T47D (cell line): ENCODE results near the gene UFC1.

Experiments used
- DNase-seq, 2 experiments: peaks; one replicate each; pipeline versions ENCODE4 v3.0.0 to v3.0.0-alpha.2; 2011 to 2012; ENCODE audit warnings: low read depth in 1 of 2, low spot score in 1 of 2
- JUND ChIP-seq: IDR thresholded peaks from 2 replicates; pipeline ENCODE4 v1.6.1; 2012; ENCODE audit warnings: low read depth
- in situ Hi-C: cut with HindIII; loops from 2 replicates; pipeline ENCODE4 v1.10.0; 2016; ENCODE audit warnings: low sequenced_read_pairs, low pct_unique_long_range_greater_than_20kb

UFC1 gene

DNA sequence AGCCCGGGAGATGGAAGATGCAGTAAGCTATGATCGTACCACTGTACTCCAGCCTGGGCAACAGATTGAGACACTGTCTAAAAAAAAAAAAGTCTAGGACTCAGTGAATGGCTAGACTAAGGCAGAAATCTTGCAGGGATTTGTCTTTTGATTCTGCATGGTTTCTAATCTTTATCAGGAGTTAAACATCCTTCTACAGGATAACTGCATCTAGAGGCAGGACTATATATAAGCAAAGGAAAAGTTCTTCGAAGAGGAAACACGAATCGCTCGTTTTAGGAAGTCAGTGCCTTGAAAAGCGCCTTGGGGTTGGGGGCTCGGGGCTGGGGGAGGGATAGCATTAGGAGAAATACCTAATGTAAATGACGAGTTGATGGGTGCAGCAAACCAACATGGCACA is 602 bp upstream of the UFC1 start:
- DNase-seq = no peak
- TF ChIP-seq JUND = no peak
- in situ Hi-C loops = no loop called here

- in situ Hi-C loops = no loop called here
- DNase-seq = no peak
Observed at GRCh38 chr1:161157867-161158266, 4.1 kb downstream of the UFC1 start.

GRCh38 chr1:161158316-161159010 is 4.7 kb downstream of the UFC1 start:
- DNase-seq = no peak
- TF ChIP-seq JUND = no peak
- in situ Hi-C loops = no loop called here

More at GRCh38 chr1:161157867-161158266, 4.1 kb downstream of the UFC1 start:
- no peak for TF ChIP-seq JUND

DNA sequence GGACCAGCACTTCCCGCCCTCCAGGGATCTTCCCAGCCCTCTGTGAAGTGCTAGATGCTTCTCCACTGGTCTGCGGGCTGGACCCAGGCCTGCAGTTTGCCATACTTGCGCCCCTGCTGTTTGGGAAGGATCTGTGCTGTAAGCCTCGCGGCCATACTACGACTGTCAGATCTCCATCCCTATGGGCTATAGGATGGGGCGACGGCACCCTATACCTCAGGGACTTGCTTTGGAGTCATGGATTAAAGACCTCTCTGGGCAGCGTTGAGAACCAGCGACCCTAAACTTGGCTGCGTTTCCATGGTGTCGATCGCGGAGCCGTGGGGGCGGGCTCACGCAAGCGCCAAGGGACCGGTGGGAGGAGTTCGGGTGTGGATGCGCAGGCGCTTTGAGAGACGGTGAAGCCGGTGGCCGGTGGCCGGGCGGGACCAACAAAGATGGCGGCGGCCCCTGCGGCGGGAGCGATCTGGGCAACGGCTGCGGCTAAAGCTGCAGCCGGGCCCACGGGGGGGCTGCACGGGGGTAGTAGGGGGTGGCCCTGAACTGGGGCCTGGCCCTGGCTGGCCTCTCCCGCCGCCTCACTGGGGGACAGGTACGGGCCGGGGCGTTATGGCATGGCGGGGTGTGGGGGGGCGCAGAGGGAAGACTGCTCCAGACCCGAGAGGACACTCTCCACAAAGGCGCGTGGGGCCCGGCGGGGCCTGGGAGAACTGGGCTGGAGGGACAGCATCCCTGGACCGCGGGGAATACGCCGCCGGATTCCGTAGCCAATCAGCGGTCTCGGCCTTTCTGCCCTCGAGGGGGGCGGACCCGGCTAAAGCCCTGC is 5.5 kb downstream of the UFC1 start, which contains the start of gene USP21:
Gene USP21, plus strand, starts transcription at position 414 of the 826 bp plus-strand sequence. CDS start 1,141 bp downstream, outside the sequence.
- no peak for TF ChIP-seq JUND
- peak; percentile 94 to 95 for DNase-seq
- in situ Hi-C loops = no loop called here

- in situ Hi-C loops = no loop called here
- TF ChIP-seq JUND = no peak
- DNase-seq = no peak
Observed at GRCh38 chr1:161159913-161160243, 6.1 kb downstream of the UFC1 start.

DNA sequence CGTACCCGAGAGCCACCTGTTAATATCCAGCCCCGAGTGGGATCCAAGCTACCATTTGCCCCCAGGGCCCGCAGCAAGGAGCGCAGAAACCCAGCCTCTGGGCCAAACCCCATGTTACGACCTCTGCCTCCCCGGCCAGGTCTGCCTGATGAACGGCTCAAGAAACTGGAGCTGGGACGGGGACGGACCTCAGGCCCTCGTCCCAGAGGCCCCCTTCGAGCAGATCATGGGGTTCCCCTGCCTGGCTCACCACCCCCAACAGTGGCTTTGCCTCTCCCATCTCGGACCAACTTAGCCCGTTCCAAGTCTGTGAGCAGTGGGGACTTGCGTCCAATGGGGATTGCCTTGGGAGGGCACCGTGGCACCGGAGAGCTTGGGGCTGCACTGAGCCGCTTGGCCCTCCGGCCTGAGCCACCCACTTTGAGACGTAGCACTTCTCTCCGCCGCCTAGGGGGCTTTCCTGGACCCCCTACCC is 6.9 kb downstream of the UFC1 start:
- no peak for TF ChIP-seq JUND
- in situ Hi-C loops = no loop called here
- no peak for DNase-seq

DNA sequence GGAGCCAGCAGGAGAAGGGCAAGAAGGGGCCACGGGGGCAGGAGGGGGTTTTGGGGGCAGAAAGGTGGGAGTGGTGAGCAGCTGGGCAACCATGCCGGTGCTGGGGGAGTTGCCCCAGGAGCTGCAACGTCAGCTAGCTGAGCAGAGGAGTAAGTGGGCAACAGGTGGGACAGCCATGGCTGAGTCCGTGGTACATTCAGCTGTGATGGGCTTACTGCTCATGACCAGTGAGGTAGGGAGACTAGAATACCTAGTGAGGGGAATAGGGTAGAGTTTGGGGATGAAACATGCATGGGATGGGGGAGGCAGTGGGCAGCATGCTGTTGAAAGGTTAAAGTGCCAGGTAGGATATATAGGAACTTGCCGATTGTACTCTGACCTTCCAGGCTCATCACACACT is 7.9 kb downstream of the UFC1 start:
- in situ Hi-C loops = no loop called here
- TF ChIP-seq JUND = no peak

GRCh38 chr1:161162052-161162451 is 8.3 kb downstream of the UFC1 start:
- in situ Hi-C loops = no loop called here
- no peak for DNase-seq
- TF ChIP-seq JUND = no peak

More for the DNA sequence above, 7.9 kb downstream of the UFC1 start:
- DNase-seq = no peak

GRCh38 chr1:161162806-161163205 is 9.0 kb downstream of the UFC1 start:
- no peak for TF ChIP-seq JUND
- no peak for DNase-seq
- in situ Hi-C loops = no loop called here

DNA sequence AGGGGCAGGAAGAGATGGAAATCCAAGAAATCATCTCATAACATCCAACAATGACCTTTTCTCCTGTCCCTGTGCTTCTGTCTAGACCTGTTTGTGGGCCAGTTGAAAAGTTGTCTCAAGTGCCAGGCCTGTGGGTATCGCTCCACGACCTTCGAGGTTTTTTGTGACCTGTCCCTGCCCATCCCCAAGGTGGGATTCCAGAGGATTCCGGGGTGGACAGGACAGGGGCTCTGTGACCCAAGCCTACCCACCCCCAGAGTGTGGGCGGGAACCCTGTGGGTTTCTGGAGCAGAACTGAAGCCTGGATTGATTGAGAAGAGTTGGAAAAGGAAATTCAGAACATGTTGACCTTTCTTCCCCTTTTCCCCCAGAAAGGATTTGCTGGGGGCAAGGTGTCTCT is 10.0 kb downstream of the UFC1 start:
- TF ChIP-seq JUND = no peak
- in situ Hi-C loops = no loop called here
- no peak for DNase-seq

DNA sequence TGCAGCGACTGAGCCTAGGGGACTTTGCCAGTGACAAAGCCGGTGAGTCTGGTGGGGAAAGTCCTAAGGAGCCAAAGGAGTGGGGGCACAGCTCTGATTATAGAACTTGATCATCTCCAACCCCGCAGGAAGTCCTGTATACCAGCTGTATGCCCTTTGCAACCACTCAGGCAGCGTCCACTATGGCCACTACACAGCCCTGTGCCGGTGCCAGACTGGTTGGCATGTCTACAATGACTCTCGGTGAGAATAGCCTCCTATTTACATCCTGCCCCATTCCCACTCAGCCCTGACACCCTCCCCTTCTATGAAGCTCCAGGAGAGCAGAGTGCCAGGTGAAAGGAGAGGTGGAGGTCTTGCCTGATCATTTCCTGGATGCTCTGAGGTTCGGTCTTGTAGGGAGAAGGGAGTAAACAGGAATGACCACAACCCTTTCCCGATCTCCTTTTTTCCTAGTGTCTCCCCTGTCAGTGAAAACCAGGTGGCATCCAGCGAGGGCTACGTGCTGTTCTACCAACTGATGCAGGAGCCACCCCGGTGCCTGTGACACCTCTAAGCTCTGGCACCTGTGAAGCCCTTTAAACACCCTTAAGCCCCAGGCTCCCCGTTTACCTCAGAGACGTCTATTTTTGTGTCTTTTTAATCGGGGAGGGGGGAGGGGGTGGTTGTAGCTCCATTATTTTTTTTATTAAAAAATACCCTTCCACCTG is 11.3 kb downstream of the UFC1 start:
- no peak for TF ChIP-seq JUND
- no peak for DNase-seq
- in situ Hi-C loops = no loop called here

- in situ Hi-C loops = no loop called here
Observed at GRCh38 chr1:161165742-161166668, 12.2 kb downstream of the UFC1 start, which contains the start of gene PPOX. Gene PPOX (plus strand): TSS chr1:161166426. CDS start chr1:161166848, 422 bp downstream.

More at GRCh38 chr1:161165742-161166668, 12.2 kb downstream of the UFC1 start, which contains the start of gene PPOX:
- no peak for TF ChIP-seq JUND
- DNase-seq = peak; percentile 93 to 99
